T-helper 1 cell treated with Interleukin-12 subunit alpha and Interleukin-12 subunit beta and Interleukin-4 antibody, amounts not matched to agents 30 ng/mL and 1 ng/mL, for 36 hours (primary cell): ENCODE data around the gene ZMYM4. TPM values are rescaled to one million over a fixed set of nuclear protein-coding genes. Genes with fewer than 3 reads are reported as not detected.
"Not testable (repeated sequence)": the region's sequence is repeated elsewhere in the genome, so short reads cannot be mapped to it uniquely, and the experiment has no call there.

Experiments
- intact Hi-C: fragments of 100-400 bp; cut with micrococcal nuclease; formaldehyde crosslinking; loops from one replicate; pipeline ENCODE4 v1.15.1; 2024
- total RNA-seq: library from RNA; stranded (reverse); gene quantifications from 2 replicates; pipeline ENCODE4 v1.2.3, GENCODE V29; 2022

Gene ZMYM4
- total RNA-seq = 30.5 and 34.4 TPM in 2 replicates

- intact Hi-C loops = loop anchor here (1.0 to 10.0 kb wide), 7 partner anchors 30 to 504 kb away; partner anchors contain the start of genes KIAA0319L, NCDN, SMIM12 and ZMYM6
Measured at GRCh38 chr1:35268282-35269200, at the start of gene ZMYM4. TSS of gene ZMYM4 (plus strand) at chr1:35268709. CDS start at chr1:35269047, 338 bp downstream.

DNA sequence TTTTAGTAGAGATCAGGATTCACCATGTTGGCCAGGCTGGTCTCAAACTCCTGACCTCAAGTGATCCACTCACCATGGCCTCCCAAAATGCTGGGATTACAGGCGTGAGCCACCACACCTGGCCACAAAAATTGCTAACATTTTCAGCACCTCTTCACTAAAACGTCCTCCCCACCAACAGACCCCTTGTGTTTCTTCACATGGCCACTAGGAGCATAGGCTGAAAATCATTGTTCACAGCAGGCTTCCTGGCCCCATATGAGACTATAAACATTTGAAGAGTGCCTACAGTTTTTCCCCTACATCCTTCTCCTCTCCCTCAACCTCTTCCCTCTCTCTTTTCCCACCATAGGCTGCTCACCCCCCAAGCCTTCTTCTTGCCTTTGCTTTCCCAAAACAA lies 47.5 kb upstream of the ZMYM4 start:
- intact Hi-C loops = no loop called here

DNA sequence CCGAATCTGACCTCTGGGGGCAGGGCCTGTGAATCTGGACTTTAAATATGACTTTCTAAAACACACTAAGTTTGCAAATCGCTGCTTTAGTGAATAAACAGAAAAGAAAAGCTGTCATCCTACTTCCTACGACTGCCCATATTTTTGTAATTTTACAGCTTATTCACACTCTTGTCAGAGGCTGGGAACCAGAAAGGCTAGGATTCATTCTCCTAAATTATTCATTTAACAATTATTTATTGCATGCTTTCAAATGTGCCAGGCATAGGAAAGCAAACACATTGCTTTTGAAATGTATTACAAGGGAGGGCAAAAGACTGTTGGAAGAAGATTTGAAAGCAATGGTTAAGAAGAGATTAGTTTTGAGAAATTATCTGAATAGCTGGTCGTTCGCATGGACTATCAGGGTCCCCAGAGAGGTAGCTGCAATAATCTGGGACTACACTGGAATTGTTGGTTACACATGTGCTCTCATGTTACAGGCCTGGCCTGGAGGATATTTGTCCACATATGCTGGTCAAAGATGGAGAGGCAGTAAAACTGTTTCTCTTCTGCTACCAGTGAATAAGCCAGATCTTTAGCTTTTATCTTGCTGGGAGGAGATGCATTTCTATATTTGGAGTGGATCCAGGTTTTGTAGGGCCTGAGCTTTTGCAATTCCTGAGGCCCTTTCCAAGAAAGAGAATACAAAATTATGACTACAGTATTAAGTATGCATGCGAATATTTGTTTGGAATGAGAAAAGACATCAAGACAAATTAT lies 46.0 kb upstream of the ZMYM4 start:
- intact Hi-C loops = no loop called here

DNA sequence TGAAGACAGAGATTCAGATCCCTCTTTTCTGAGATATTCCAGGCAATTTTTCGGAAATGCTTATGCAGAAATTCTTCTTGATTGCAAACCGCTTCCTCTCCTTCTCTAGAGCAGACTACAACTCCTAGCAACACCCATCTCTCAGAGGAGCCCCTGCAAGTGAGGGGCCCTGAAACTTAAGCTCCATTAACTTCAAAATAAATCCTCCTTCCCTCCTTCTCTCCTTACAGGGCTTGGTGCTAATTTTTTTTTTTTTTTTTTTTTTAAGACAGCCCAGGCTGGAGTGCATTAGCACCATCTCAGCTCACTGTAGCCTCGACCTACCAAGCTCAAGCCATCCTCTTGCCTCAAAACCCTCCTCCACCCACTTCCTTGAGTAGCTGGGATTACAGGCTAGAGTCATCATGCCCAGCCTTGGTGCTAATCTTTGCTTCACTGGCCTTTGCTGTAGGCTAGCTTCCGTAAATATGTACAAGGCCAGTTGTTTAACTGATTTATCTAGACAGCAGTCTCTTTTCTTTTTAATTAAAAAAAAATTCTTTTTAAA lies 45.4 kb upstream of the ZMYM4 start:
- intact Hi-C loops = no loop called here

DNA sequence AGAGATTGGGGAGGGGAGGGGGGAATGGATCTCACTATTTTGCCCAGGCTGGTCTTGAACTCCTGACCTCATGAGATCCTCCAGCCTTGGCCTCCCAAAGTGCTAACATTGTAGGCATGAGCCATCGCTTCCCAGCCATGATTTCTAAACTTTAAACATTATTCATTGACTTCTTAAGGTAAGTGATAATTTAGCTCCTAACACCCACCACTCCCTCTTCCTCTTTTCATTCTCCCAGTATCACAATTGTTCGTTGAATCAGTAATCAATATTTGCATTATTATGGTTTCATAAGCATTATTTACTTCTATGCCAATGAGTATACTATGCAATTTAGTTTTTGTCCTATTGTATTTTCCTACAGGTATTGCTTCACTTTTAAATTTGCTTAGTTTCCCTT lies 42.0 kb upstream of the ZMYM4 start:
- intact Hi-C loops = no loop called here

- intact Hi-C loops = no loop called here
Measured at GRCh38 chr1:35229587-35230360, 38.7 kb upstream of the ZMYM4 start.

DNA sequence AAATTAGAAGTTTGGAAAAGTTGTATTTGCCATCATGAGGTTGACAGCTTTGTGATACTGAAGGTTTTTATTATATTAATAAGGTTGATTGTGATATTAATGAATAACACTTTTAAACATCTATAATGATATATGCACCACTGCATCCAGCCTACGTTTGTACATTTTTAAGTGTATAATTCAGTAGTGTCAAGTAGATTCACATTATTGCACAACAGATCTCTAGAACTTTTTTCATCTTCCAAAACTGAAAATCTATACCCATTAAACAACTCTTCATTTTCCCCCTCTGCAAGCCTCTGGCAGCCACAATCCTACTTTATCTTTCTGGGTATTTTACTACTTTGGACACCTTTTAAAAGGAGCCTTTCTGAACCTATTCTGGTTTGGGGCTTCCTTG lies 37.2 kb upstream of the ZMYM4 start:
- intact Hi-C loops = no loop called here

DNA sequence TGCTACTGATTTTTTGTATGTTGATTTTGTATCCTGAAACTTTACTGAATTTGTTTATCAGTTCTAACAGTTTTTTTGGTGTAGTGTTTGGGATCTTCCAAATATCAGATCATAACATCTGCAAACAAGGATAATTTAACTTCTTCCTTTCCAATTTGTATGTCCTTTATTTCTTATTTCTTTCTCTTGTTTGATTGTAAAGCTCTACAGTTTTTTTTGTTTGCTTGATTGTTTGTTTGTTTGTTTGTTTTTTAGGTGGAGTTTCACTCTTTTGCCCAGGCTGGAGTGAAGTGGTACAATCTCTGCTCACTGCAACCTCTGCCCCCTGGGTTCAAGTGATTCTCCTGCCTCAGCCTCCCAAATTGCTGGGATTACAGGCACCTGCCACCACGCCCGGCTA lies 31.7 kb upstream of the ZMYM4 start:
- intact Hi-C loops = not testable (repeated sequence)

DNA sequence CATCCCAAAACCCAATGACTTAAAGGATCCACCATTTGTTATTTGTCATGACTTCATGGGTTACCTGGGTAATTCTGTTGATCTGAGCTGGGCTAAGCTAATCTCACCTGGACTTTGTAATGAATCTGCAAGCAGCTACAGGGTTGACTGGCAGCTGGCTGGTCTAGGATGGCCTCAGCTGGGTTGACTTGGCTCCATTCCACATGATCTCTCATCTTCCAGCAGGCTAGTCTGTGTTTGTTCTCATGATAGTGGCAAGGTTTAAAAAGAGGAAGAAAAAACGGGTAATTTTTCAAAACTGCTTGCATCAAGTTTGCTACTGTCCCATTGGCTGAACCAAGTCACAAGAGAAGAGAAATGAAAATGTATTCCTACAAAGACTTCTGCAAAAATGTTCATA lies 24.8 kb upstream of the ZMYM4 start:
- intact Hi-C loops = no loop called here

DNA sequence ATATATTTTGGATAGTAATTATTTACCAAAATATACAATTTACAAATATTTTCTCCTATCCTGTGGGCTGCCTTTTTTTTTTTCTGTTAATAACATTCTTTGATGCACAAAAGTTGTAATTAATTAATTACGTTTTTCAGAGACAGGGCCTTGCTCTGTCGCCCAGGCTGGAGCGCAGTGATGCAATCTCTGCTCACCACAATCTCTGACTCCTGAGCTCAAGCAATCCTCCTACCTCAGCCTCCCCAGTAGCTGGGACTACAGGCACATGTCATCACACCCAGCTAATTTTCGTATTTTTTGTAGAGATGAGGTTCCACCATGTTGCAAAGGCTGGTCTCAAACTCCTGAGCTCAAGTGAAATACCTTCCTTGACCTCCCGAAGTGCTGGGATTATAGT lies 21.3 kb upstream of the ZMYM4 start:
- intact Hi-C loops = no loop called here

DNA sequence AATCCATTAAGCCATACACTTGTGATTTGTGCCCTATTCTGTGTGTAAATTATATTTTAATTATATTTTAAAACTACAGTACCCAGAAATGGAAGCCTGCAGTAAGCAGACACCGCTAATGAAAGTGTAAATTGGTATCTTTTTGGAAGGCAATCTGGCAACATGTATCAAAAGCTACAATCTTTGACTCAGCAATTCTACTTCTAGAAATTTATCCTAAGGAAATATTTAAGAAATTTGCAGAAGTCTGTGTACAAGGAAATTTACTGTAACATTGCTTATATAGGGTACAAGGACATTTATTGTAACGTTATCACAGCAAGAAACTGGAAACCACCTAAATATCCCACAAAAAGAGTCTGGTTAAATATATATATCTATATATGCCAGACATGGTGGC lies 14.6 kb upstream of the ZMYM4 start:
- intact Hi-C loops = no loop called here

DNA sequence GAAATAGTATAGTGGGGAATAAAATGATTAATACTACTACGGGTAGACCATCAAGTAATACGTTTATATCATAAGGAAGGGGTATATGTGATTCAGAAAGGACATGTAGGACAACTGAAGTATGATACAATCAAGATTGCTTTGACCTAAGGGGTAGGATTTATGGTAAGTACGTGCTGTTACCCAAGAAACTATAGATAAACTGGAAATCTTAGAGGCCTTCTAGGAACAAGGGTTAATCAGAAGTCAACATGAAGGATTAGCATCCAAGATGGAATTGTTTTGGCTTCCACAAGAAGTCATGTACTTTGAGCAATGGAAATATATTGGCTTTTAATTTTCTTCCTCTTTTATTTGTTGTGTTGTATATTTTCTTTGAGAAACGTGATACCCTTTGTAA lies 13.2 kb upstream of the ZMYM4 start:
- intact Hi-C loops = no loop called here

DNA sequence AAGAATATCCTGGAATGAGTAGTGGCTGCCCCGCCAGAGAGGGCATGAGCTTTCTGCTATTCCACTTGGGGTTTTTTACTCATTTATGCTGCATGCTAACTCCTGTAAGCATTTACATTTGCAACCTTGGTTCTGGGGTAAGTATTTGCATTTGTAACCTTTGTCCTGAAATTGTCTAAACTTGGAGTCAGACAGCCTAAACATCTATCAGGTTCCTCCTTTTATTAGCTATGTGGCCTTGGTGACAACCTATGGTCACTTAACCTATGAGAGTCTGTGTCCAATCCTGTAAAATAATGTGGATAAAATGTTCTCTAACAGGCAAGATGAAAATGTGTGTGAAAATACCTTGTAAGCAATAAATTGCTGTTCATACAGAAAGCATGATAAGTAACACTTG lies 8.9 kb upstream of the ZMYM4 start:
- intact Hi-C loops = no loop called here

DNA sequence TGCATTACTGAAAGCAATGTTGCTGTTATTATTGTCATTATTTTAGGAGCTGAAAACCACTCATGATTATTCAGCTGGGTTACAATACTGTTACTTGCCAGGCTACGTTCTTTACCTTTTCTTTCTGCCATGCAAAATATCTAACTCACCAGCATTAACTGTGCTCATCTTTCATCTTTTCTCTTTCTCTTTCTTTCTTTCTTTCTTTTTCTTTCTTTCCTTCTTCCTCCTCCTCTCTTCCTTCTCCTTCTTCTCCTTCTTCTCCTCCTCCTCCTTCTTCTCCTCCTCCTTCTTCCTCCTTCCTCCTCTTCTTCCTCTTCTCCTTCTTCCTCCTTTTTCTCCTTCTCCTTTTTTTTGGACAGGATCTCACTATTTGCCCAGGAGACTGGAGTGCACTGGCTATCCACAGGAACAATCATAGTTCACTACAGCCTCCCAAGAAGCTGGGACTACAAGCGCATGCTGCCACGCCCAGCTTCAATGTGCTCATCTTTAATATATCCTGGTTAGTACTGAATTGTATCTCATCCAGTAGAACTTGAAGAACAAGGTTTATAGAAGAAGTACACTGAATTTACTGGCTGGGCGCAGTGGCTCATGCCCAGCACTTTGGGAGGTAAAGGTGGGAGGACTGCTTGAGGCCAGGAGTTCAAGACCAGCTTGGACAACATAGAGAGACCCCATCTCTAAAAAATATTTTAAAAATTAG lies 6.9 kb upstream of the ZMYM4 start:
- intact Hi-C loops = loop anchor here (10.0 kb wide), 1 partner anchor 407 kb away; the partner anchor contains the start of gene SMIM12

GRCh38 chr1:35264035-35264434 lies 4.5 kb upstream of the ZMYM4 start:
- intact Hi-C loops = loop anchor here (10.0 kb wide), 1 partner anchor 409 kb away; the partner anchor contains the start of gene SMIM12

DNA sequence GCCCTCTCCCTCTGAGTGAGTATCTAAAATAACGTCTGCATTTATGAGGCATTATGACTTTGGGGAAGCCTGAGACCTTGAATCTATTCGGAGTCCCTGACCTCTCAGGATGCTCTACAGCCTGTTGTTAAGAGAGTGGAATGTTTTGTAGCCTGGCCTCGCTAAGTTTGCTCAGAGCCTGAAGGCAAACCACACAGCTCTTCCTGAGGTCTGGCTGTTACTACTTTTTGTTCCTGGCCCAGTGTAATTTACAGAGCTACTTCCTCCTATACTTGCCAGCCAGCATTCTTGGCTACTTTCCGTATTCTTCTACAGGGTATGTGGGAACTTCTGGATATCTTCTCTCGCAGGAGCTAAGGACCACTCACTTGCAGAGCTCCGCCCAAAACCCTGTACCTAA lies 3.6 kb upstream of the ZMYM4 start:
- intact Hi-C loops = loop anchor here (5.0 to 10.0 kb wide), 2 partner anchors 410 to 507 kb away; partner anchors contain the start of gene SMIM12

DNA sequence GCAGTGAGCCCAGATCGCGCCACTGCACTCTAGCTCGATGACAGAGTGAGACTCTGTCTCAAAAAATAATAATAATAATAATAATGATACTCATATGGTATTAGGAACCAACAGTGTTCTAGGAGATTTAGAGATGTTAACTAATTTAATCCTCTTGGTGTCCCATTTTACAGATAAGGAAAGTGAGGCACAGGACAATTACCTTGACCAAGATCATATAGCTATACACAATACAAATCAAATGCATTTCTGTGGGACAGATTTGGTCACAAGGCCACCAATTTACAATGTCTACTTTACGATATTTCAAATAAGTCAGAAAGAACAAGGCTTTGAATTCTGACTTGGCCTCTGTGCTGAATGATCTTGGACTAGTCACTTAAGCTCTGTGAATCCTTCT lies 2.2 kb upstream of the ZMYM4 start:
- intact Hi-C loops = loop anchor here (5.0 to 10.0 kb wide), 2 partner anchors 412 to 506 kb away; partner anchors contain the start of gene SMIM12

DNA sequence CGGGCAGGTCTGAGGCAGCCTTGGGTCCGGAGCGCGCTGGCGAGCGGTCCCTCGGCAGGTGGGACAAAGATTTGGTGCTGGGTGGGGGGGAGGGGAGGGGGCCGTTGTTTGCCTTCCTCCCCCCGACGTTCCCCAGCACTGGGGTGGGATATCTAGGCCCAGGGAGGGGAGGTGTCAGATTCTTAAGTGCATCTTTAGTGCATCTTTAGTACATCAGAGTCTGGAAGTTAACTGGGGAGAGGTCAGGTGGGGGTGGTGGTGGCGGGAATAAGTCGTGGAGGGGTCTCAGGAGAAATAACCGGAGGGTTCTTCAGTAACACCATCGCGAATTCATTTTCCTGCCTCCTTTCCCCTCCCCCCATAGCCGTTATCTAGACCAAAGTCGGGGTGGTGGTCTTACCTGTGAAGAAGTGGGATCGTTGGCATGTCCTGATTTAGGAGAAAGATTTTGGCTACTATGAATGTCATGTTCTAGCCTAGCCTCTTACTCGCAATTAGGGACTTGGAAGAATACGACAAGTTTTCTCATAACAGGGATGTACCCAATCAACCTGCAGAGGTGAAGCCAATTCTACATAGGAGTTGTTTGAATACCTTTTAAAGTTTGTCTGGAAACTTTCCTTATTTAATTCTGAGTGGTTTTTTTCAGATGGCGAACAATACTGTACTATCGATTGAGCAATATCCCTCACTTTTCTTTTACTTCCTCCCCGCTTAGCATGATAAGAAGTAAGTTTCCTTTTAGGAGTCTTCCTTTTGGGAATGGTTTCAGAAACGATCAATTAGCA lies 886 bp downstream of the ZMYM4 start:
- intact Hi-C loops = loop anchor here (2.0 to 10.0 kb wide), 4 partner anchors 29 to 503 kb away; partner anchors contain the start of genes KIAA0319L, NCDN and SMIM12

GRCh38 chr1:35269989-35270289 lies 1.4 kb downstream of the ZMYM4 start:
- intact Hi-C loops = loop anchor here (2.0 to 10.0 kb wide), 4 partner anchors 29 to 502 kb away; partner anchors contain the start of genes KIAA0319L, NCDN and SMIM12
